ENCODE measurements around the gene PTPRO. TPM values are rescaled to one million over a fixed set of nuclear protein-coding genes. Genes with fewer than 3 reads are reported as not detected.

Gene PTPRO
- total RNA-seq, 3 donors from 2014 or later = 11.0 to 39.9 (median 21.9) TPM

- no peaks in the 10 kb centered on the region for H3K36me3 ChIP-seq (ENCODE audit: low read depth)
- H3K4me3 ChIP-seq = no peak overlapping the region
- DNase-seq (no peak), ATAC-seq (no peak)
- no peak for TF ChIP-seq CTCF (IDR thresholded peaks at IDR 0.05)
- intact Hi-C loops (cut with DNase I, micrococcal nuclease) = no loop called here
- H3K4me1 ChIP-seq (ENCODE audit: low read depth) = peaks cover 7% of the 10 kb centered on the region
- H3K9me3 ChIP-seq = no peaks in the 10 kb centered on the region
Measured at GRCh38 chr12:15627995-15628945, 306.0 kb downstream of the PTPRO start.

DNA sequence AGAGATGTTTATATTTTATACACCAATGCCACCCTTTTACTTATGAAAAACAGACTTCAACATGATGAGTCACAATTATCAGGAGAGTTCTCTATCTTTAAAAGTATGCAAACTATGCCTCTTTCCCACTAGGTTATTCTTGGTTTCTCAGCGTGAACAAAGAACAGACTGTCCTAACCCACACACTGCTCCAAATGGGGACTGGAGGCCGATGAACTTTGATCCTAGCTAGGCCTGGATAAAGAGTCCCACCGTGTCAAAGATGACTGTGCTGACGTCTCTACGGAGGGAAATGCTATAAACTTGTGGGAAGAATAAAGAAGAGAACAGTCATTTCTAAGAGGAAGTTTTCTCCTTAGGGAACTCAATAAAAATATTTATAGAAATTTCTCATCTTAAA is 306.8 kb downstream of the PTPRO start:
- ATAC-seq (peak; percentile 97), DNase-seq (peak in 1 of 3 donors; percentile 52)
- no peak for TF ChIP-seq CTCF (IDR thresholded peaks at IDR 0.05)
- peaks cover 7% of the 10 kb centered on the region for H3K4me1 ChIP-seq (ENCODE audit: low read depth)
- intact Hi-C loops (cut with DNase I, micrococcal nuclease) = no loop called here
- H3K9me3 ChIP-seq = no peaks in the 10 kb centered on the region
- H3K4me3 ChIP-seq = no peak overlapping the region
- H3K36me3 ChIP-seq (ENCODE audit: low read depth) = no peaks in the 10 kb centered on the region

- Histone ChIP-seq H3K9me3 (no peaks in the 10 kb centered on the region), H3K36me3 (ENCODE audit: low read depth) (no peaks in the 10 kb centered on the region), H3K4me3 (no peak overlapping the region), H3K4me1 (ENCODE audit: low read depth) (peaks cover 7% of the 10 kb centered on the region)
- no peak for ATAC-seq
- no peak for DNase-seq
- intact Hi-C loops (cut with DNase I, micrococcal nuclease) = no loop called here
- no peak for TF ChIP-seq CTCF (IDR thresholded peaks at IDR 0.05)
Measured at GRCh38 chr12:15629761-15630160, 307.5 kb downstream of the PTPRO start.

DNA sequence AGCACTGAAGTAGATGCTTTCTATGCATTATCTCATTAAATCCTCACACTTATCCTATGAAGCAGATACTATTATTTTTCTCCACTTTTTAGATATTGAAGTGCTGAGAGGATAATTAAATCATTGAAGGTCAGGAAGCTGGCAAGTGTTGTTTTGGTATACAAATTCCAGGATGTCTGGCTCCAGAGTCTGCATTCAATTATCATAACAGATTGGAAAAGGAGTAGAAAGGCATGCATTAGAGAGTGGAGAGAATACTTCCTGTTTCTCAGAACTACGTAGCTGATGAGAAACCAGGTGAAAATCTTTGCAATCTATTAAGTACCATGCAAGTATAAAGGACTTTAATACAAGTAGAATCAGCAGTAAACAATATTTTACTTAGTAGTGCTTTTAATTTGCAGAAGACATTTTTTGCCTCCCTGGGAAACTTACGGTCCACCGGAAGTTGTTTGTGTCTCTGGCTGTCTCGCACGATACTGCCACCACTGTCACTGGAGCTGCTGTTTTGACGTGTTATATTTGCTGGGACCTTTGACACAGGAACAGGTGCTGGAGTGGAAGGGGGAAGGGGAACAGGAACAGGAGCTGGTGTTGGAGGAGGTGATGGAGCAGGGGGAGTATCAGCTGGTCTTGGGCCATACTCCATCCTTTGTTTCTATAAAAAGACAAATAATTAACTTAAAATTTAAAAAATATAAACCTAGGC is 308.9 kb downstream of the PTPRO start:
- Histone ChIP-seq H3K36me3 (ENCODE audit: low read depth) (no peaks in the 10 kb centered on the region), H3K9me3 (no peaks in the 10 kb centered on the region), H3K4me3 (no peak overlapping the region), H3K4me1 (ENCODE audit: low read depth) (peaks cover 7% of the 10 kb centered on the region)
- TF ChIP-seq CTCF (IDR thresholded peaks at IDR 0.05) = no peak
- DNase-seq = peak in 1 of 3 donors; percentile 10
- peak; percentile 27 for ATAC-seq
- intact Hi-C loops (cut with DNase I, micrococcal nuclease) = no loop called here

- Histone ChIP-seq H3K4me3 (no peak overlapping the region), H3K4me1 (ENCODE audit: low read depth) (peaks cover 7% of the 10 kb centered on the region), H3K9me3 (no peaks in the 10 kb centered on the region), H3K36me3 (ENCODE audit: low read depth) (no peaks in the 10 kb centered on the region)
- ATAC-seq (no peak), DNase-seq (no peak)
- TF ChIP-seq CTCF (IDR thresholded peaks at IDR 0.05) = no peak
- intact Hi-C loops (cut with DNase I, micrococcal nuclease) = no loop called here
Measured at GRCh38 chr12:15632708-15633107, 310.4 kb downstream of the PTPRO start.

Data from mucosa of descending colon (tissue), 3 donors.